Measurements from ENCODE around the gene SLC39A11.

Gene SLC39A11

DNA sequence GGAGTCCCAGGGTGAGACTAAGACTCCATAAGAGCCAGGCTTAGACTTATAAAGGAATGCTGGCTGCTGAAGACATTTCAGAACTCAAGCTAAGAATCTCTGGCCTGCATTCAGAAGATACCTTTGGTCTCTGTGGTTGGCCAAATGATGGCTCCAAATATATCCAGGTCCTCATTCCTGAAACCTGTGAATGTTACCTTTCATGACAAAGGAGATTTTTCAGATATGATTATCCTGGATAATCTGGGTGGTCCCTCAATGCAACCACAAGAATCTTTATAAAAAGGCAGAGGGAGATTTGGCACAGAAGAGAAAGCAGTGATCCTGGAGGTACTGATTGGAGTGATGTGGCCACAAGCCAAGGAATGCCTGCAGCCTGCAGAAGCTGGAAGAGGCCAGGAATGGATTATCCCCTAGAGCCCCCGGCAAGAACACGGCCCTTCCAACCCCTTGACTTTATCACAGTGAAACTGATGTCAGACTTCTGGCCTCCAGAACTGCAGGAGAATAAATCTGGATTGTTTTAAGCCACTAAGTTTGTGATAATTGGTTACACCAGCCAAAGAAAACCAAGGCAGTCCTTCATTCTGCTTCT, 253.3 kb downstream of the SLC39A11 start:
- DNase-seq, result no peak
- Histone ChIP-seq H3K36me3 (replicated peaks) (no peaks in the 10 kb centered on the region), H3K4me3 (ENCODE audit: low read depth, low read length) (no peak overlapping the region), H3K27ac (no peak overlapping the region), H3K27me3 (replicated peaks) (no peaks in the 10 kb centered on the region)
- TF ChIP-seq, protein P1, sequence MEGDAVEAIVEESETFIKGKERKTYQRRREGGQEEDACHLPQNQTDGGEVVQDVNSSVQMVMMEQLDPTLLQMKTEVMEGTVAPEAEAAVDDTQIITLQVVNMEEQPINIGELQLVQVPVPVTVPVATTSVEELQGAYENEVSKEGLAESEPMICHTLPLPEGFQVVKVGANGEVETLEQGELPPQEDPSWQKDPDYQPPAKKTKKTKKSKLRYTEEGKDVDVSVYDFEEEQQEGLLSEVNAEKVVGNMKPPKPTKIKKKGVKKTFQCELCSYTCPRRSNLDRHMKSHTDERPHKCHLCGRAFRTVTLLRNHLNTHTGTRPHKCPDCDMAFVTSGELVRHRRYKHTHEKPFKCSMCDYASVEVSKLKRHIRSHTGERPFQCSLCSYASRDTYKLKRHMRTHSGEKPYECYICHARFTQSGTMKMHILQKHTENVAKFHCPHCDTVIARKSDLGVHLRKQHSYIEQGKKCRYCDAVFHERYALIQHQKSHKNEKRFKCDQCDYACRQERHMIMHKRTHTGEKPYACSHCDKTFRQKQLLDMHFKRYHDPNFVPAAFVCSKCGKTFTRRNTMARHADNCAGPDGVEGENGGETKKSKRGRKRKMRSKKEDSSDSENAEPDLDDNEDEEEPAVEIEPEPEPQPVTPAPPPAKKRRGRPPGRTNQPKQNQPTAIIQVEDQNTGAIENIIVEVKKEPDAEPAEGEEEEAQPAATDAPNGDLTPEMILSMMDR (IDR thresholded peaks at IDR 0.05; ENCODE audit: low read depth, low read length, missing control alignments), result no peak
- in situ Hi-C loops (cut with HindIII; ENCODE audit: low pct_ligation_motif_present, low sequenced_read_pairs), result no loop called here

DNA sequence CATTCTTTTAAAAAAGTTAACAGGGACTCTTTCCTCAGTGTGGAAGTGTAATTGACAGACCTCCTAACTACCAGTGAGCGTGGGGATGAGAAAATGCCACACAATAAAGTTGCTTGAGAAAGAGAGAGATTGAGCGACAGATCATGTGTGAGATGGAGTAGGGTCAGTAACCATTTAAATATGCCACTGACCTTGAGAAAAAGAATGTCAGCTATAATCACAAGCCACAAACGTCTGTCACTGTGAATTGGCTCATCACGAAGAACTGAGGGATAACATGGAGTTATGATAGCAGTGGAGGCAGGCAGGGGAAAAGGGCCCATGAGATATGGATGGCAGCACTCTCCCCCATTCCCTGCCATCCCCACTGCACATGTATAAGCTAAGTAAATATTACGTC, 253.9 kb downstream of the SLC39A11 start:
- no peaks in the 10 kb centered on the region for H3K36me3 ChIP-seq (replicated peaks)
- DNase-seq, result no peak
- no peak overlapping the region for H3K27ac ChIP-seq
- in situ Hi-C loops (cut with HindIII; ENCODE audit: low pct_ligation_motif_present, low sequenced_read_pairs), result no loop called here
- TF ChIP-seq, protein P1 (IDR thresholded peaks at IDR 0.05; ENCODE audit: low read depth, low read length, missing control alignments), result no peak
- H3K27me3 ChIP-seq (replicated peaks), result no peaks in the 10 kb centered on the region
- H3K4me3 ChIP-seq (ENCODE audit: low read depth, low read length), result no peak overlapping the region

DNA sequence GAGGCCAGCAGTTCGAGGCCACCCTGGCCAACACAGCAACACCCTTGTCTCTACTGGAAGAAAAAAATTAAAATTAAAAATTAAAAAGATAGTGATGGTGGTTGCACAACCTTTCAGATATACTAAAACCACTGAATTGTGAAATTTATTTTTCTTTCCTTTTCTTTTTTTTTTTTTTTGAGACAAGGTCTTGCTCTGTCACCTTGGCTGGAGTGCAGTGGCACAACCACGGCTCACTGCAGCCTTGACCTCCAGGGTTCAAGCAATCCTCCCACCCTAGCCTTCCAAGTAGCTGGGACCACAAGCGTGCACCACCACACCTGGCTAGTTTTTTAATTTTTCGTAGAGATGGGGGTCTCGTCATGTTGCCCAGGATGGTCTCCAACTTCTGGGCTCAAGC, 254.4 kb downstream of the SLC39A11 start:
- no peak for DNase-seq
- TF ChIP-seq, protein P1 (IDR thresholded peaks at IDR 0.05; ENCODE audit: low read depth, low read length, missing control alignments), result no peak
- in situ Hi-C loops (cut with HindIII; ENCODE audit: low pct_ligation_motif_present, low sequenced_read_pairs), result no loop called here
- H3K36me3 ChIP-seq (replicated peaks), result no peaks in the 10 kb centered on the region
- no peak overlapping the region for H3K27ac ChIP-seq
- H3K4me3 ChIP-seq (ENCODE audit: low read depth, low read length), result no peak overlapping the region
- H3K27me3 ChIP-seq (replicated peaks), result no peaks in the 10 kb centered on the region

DNA sequence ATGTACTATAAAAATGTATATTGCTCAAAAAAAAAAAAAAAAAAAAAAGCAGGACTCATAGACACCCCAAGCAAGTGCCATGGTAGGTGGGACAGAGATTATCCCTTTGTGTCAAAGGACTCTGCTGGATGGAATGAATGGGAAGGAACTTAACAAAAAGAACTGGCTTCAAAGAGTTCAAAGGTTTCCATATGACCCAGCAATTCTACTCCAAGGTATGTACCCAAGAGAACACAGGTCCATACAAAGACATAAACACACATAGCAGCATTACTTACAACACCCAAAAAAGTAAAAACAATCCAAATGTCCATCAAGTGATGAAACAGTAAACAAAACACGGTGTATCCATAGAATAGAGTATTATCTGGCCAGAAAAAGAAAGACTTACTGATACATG, 255.2 kb downstream of the SLC39A11 start:
- in situ Hi-C loops (cut with HindIII; ENCODE audit: low pct_ligation_motif_present, low sequenced_read_pairs), result no loop called here
- Histone ChIP-seq H3K27ac (no peak overlapping the region), H3K27me3 (replicated peaks) (no peaks in the 10 kb centered on the region), H3K4me3 (ENCODE audit: low read depth, low read length) (no peak overlapping the region), H3K36me3 (replicated peaks) (no peaks in the 10 kb centered on the region)
- TF ChIP-seq, protein P1 (IDR thresholded peaks at IDR 0.05; ENCODE audit: low read depth, low read length, missing control alignments), result no peak
- DNase-seq, result no peak

DNA sequence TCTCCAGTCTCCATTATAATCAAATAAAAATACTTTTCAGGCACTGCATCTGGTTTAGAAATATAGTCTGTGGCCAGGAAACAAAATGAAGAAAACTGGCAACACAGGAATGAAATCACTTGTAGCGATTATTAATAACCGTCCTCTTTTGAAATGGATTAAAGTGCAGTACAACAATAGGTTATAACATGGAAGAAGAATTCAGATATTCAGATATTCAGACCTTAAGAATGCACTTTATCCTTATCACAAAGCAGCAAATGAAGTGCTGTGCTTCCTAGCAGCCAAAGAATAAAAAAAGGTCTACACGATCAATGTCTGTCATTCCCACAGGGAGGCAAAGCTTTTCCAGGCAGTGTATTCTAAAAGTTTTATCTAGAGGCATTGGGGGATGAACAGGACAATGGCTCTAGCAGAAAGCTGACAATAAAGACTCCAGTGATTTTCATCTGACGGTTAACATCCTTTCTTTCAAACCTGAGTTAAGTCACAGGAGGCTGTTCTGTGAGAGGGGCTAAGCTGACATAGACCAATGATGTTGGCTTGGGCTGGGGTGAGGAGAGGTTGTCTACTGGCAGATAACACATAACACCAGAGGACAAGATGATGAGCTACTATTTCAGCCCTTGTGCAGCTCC, 259.2 kb downstream of the SLC39A11 start:
- Histone ChIP-seq H3K27ac (no peak overlapping the region), H3K4me3 (ENCODE audit: low read depth, low read length) (no peak overlapping the region), H3K27me3 (replicated peaks) (no peaks in the 10 kb centered on the region), H3K36me3 (replicated peaks) (no peaks in the 10 kb centered on the region)
- TF ChIP-seq, protein P1 (IDR thresholded peaks at IDR 0.05; ENCODE audit: low read depth, low read length, missing control alignments), result no peak
- in situ Hi-C loops (cut with HindIII; ENCODE audit: low pct_ligation_motif_present, low sequenced_read_pairs), result no loop called here
- DNase-seq, result no peak

DNA sequence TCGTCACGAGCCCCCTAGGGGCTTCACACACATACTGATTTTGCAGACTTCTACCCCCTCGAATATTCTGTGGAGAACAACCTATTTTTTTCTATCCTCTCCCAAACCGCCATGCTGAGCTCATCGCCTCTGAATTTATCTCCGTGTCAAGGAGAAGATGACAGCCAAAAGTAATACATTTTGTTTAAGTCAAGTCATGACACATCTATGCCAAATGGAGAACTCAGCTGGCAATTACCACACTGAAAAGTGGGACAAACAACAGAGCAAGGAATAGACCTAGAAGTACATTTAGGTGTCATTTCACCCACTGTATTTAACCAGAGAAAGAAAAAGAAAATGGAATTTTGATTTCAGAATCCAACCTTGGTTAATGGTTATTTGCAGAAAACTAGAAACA, 260.2 kb downstream of the SLC39A11 start:
- Histone ChIP-seq H3K4me3 (ENCODE audit: low read depth, low read length) (no peak overlapping the region), H3K27me3 (replicated peaks) (no peaks in the 10 kb centered on the region), H3K27ac (no peak overlapping the region), H3K36me3 (replicated peaks) (no peaks in the 10 kb centered on the region)
- DNase-seq, result no peak
- TF ChIP-seq, protein P1 (IDR thresholded peaks at IDR 0.05; ENCODE audit: low read depth, low read length, missing control alignments), result no peak
- in situ Hi-C loops (cut with HindIII; ENCODE audit: low pct_ligation_motif_present, low sequenced_read_pairs), result no loop called here
